Heart left ventricle (tissue), 13 donors: Measurements from ENCODE around the gene MED4.

ENCODE experiments used
- CTCF ChIP-seq, 12 donors: fragments of 200-600 bp; sonication (generic) in 4 of 12; IDR thresholded peaks; one replicate each; pipeline versions ENCODE4 v1.5.0 to v1.8.0; 2018 to 2022; ENCODE audit warnings: antibody characterized with exemption in 12 of 12, mild to moderate bottlenecking in 5 of 12
- POLR2A ChIP-seq, 2 donors: fragments of 450-650 bp; IDR thresholded peaks; one replicate each; pipeline ENCODE4 v1.6.1; 2017; ENCODE audit warnings: antibody characterized with exemption in 2 of 2, mild to moderate bottlenecking in 2 of 2, moderate library complexity in 2 of 2
- donor health status: ischemic (EF 13 %, LVEDD 7.1; RV severe dilation, severe dysfunction).
- donor health status: DM: no; HTN: yes; CAD: no.
- donor health status: DM: no; HTN: no; CAD: no.
- donor health status: ischemic (EF 25% LVEDD 6.9; RV normal size, moderate dysfunction).
- donor health status: ischemic (EF 25% LVEDD 5.7; RV mildly dilated, moderate dysfunction).
- donor health status: ischemic (EF 35%, LVEDD 5.7; RV mildly dilated, moderate dysfunction).
- donor health status: nonischemic (EF 11% LVEDD 7.7; RV severe dilation, severe dysfunction).
- donor health status: DM: yes; HTN: yes; CAD: no.
- donor health status: PGD.
- donor health status: ischemic (EF 29% LVEDD 5.4; RV normal size, mild dysfunction).
- donor health status: nonischemic (EF 23%, LVEDD 6.1; RV moderate dilation, normal function).

- TF ChIP-seq POLR2A (IDR thresholded peaks at IDR 0.05) (no peak), CTCF (IDR thresholded peaks at IDR 0.05) (no peak)
Measured at GRCh38 chr13:48142436-48142835, 47.5 kb upstream of the MED4 start.
